H9 (cell line): ENCODE data around the gene PA2G4. TPM values are rescaled to one million over a fixed set of nuclear protein-coding genes. Genes with fewer than 3 reads are reported as not detected.

ENCODE experiments used
- DNase-seq: peaks from one replicate; pipeline ENCODE4 v3.0.0-alpha.2; 2017
- H2AFZ ChIP-seq: one replicate; pipeline ENCODE4 v1.6.1; 2013; ENCODE audit warnings: mild to moderate bottlenecking, low read length, control low read depth, moderate library complexity
- H2AK5ac ChIP-seq: 2 replicates; pipeline ENCODE4 v1.6.1; 2013; ENCODE audit warnings: low read length, control low read depth, mixed read lengths; ENCODE audit not compliant: insufficient read length
- H2BK120ac ChIP-seq: one replicate; pipeline ENCODE4 v1.6.1; 2013; ENCODE audit warnings: low read depth, mild to moderate bottlenecking, low read length, control low read depth, inconsistent platforms; ENCODE audit not compliant: poor library complexity, severe bottlenecking
- H2BK12ac ChIP-seq: 2 replicates; pipeline ENCODE4 v1.6.1; 2013; ENCODE audit warnings: low read length, control low read depth, mixed read lengths, low read depth; ENCODE audit not compliant: insufficient read length
- H2BK15ac ChIP-seq: 2 replicates; pipeline ENCODE4 v1.6.1; 2013; ENCODE audit warnings: low read depth, low read length, control low read depth
- H2BK20ac ChIP-seq: one replicate; pipeline ENCODE4 v1.6.1; 2013; ENCODE audit warnings: low read depth, mild to moderate bottlenecking, low read length, control low read depth, inconsistent platforms; ENCODE audit not compliant: poor library complexity, severe bottlenecking
- H2BK5ac ChIP-seq: 2 replicates; pipeline ENCODE4 v1.6.1; 2013; ENCODE audit warnings: low read length, control low read depth, mixed read lengths; ENCODE audit not compliant: insufficient read length
- H3K14ac ChIP-seq: 2 replicates; pipeline ENCODE4 v1.6.1; 2013; ENCODE audit warnings: low read length, control low read depth; ENCODE audit not compliant: insufficient read depth
- H3K18ac ChIP-seq: 2 replicates; pipeline ENCODE4 v1.6.1; 2013; ENCODE audit warnings: low read depth, mild to moderate bottlenecking, mixed read lengths, low read length, control low read depth; ENCODE audit not compliant: insufficient read length
- H3K23ac ChIP-seq: 2 replicates; pipeline ENCODE4 v1.6.1; 2013; ENCODE audit warnings: low read length, control low read depth, mixed read lengths, low read depth; ENCODE audit not compliant: insufficient read length
- H3K23me2 ChIP-seq: 2 replicates; pipeline ENCODE4 v1.6.1; 2013; ENCODE audit warnings: low read depth, mild to moderate bottlenecking, mixed read lengths, low read length, control low read depth; ENCODE audit not compliant: insufficient read length, poor library complexity, severe bottlenecking
- H3K27ac ChIP-seq: 2 replicates; pipeline ENCODE4 v1.5.1; 2013; ENCODE audit warnings: low read length, control low read depth, mixed read lengths, low read depth; ENCODE audit not compliant: insufficient read length
- H3K27me3 ChIP-seq: 2 replicates; pipeline ENCODE4 v1.6.1; 2013; ENCODE audit warnings: low read length, control low read depth, inconsistent platforms; ENCODE audit not compliant: insufficient read depth
- H3K4ac ChIP-seq: 2 replicates; pipeline ENCODE4 v1.6.1; 2013; ENCODE audit warnings: low read depth, mild to moderate bottlenecking, control low read depth, inconsistent platforms, low read length, moderate library complexity
- H3K4me1 ChIP-seq: 2 replicates; pipeline ENCODE4 v1.6.1; 2013; ENCODE audit warnings: low read length, control low read depth, inconsistent platforms; ENCODE audit not compliant: insufficient read depth
- H3K4me2 ChIP-seq: 2 replicates; pipeline ENCODE4 v1.6.1; 2013; ENCODE audit warnings: low read length, control low read depth, mixed read lengths; ENCODE audit not compliant: insufficient read length, insufficient read depth
- H3K56ac ChIP-seq: 2 replicates; pipeline ENCODE4 v1.6.1; 2013; ENCODE audit warnings: low read depth, mild to moderate bottlenecking, mixed read lengths, low read length, control low read depth; ENCODE audit not compliant: insufficient read length
- H3K79me1 ChIP-seq: 2 replicates; pipeline ENCODE4 v1.6.1; 2013; ENCODE audit warnings: low read depth, mild to moderate bottlenecking, moderate library complexity, low read length, control low read depth, inconsistent platforms; ENCODE audit not compliant: insufficient read depth, poor library complexity, severe bottlenecking
- H3K79me2 ChIP-seq: 2 replicates; pipeline ENCODE4 v1.6.1; 2013; ENCODE audit warnings: low read length, control low read depth, inconsistent platforms; ENCODE audit not compliant: insufficient read depth
- H3K9ac ChIP-seq: 2 replicates; pipeline ENCODE4 v1.6.1; 2013; ENCODE audit warnings: low read length, control low read depth, mixed read lengths; ENCODE audit not compliant: insufficient read length; ENCODE audit errors: extremely low read depth
- H3K9me3 ChIP-seq: one replicate; pipeline ENCODE4 v1.6.1; 2013; ENCODE audit warnings: low read depth, low read length, inconsistent platforms; ENCODE audit not compliant: control insufficient read depth
- H3T11ph ChIP-seq: one replicate; pipeline ENCODE4 v1.6.1; 2013; ENCODE audit warnings: mild to moderate bottlenecking, low read length, control low read depth, inconsistent platforms
- H4K20me1 ChIP-seq: one replicate; pipeline ENCODE4 v1.6.1; 2013; ENCODE audit not compliant: control insufficient read depth, insufficient read length, insufficient read depth
- H4K5ac ChIP-seq: 2 replicates; pipeline ENCODE4 v1.6.1; 2013; ENCODE audit warnings: low read depth, mild to moderate bottlenecking, mixed read lengths, low read length, control low read depth; ENCODE audit not compliant: insufficient read length
- H4K8ac ChIP-seq: replicated peaks from 2 replicates; pipeline ENCODE4 v1.6.1; 2013; ENCODE audit warnings: low read length, control low read depth, mixed read lengths, low read depth; ENCODE audit not compliant: insufficient read length
- H4K91ac ChIP-seq: 2 replicates; pipeline ENCODE4 v1.6.1; 2013; ENCODE audit warnings: low read depth, mild to moderate bottlenecking, moderate library complexity, mixed read lengths, low read length, control low read depth; ENCODE audit not compliant: insufficient read length
- H3K27ac Mint-ChIP-seq, 3 experiments: 2 replicates in 2 of 3; 3 replicates in 1 of 3; pipeline ENCODE4 v1.8.0; 2020 to 2021; ENCODE audit warnings: mixed read lengths in 3 of 3, mild to moderate bottlenecking in 1 of 3, moderate library complexity in 1 of 3
- H3K27me3 Mint-ChIP-seq: 2 replicates; pipeline ENCODE4 v1.8.0; 2021; ENCODE audit warnings: low read depth, mild to moderate bottlenecking, moderate library complexity, mixed read lengths
- H3K36me3 Mint-ChIP-seq, 3 experiments: 2 replicates in 2 of 3; 3 replicates in 1 of 3; pipeline ENCODE4 v1.8.0; 2020 to 2021; ENCODE audit warnings: low read depth in 3 of 3, mixed read lengths in 3 of 3; ENCODE audit not compliant: insufficient read depth in 1 of 3
- H3K4me1 Mint-ChIP-seq, 2 experiments: 2 replicates each; pipeline ENCODE4 v1.8.0; 2020; ENCODE audit warnings: mixed read lengths in 2 of 2
- H3K4me3 Mint-ChIP-seq, 2 experiments: 2 replicates in 1 of 2; 3 replicates in 1 of 2; pipeline ENCODE4 v1.8.0; 2020 to 2021; ENCODE audit warnings: mild to moderate bottlenecking in 2 of 2, mixed read lengths in 2 of 2, moderate library complexity in 1 of 2
- H3K9me3 Mint-ChIP-seq, 2 experiments: 2 replicates in 1 of 2; 3 replicates in 1 of 2; pipeline ENCODE4 v1.8.0; 2020; ENCODE audit warnings: mild to moderate bottlenecking in 2 of 2, mixed read lengths in 2 of 2, moderate library complexity in 1 of 2
- CTCF ChIP-seq: fragments of 200-600 bp; sonication (generic); conservative IDR thresholded peaks from 3 replicates; pipeline ENCODE4 v1.8.0; 2021; ENCODE audit warnings: antibody characterized with exemption, mild to moderate bottlenecking
- total RNA-seq: library from RNA; stranded (reverse); gene quantifications from 2 replicates; pipeline ENCODE4 v1.2.1, GENCODE V29; 2021

The PA2G4 gene
- total RNA-seq, 1 experiment from 2014 or later: 248 TPM

- no peak for TF ChIP-seq CTCF
- Histone ChIP-seq H2BK12ac (no peak overlapping the region), H3K9me3 (no peaks in the 10 kb centered on the region), H4K91ac (no peak overlapping the region), H3T11ph (no peak overlapping the region), H3K4ac (no peak overlapping the region), H3K27me3 (no peaks in the 10 kb centered on the region), H3K14ac (no peak overlapping the region), H4K20me1 (no peaks in the 10 kb centered on the region), H2BK20ac (no peak overlapping the region), H2AFZ (no peak overlapping the region), H2AK5ac (no peak overlapping the region), H3K23ac (no peak overlapping the region), H3K79me2 (no peaks in the 10 kb centered on the region), H3K27ac (no peak overlapping the region), H3K18ac (no peak overlapping the region), H3K79me1 (no peaks in the 10 kb centered on the region), H3K4me2 (no peak overlapping the region), H4K8ac (no peak overlapping the region), H2BK5ac (no peak overlapping the region), H2BK120ac (no peak overlapping the region), H3K9ac (no peak overlapping the region), H4K5ac (no peak overlapping the region), H3K56ac (no peak overlapping the region), H3K23me2 (no peaks in the 10 kb centered on the region), H2BK15ac (no peak overlapping the region), H3K4me1 (no peaks in the 10 kb centered on the region)
- no peaks in the 10 kb centered on the region for H3K27me3 Mint-ChIP-seq
- no peaks in the 10 kb centered on the region for H3K4me1 Mint-ChIP-seq
- H3K27ac Mint-ChIP-seq: no peak overlapping the region; a peak in 1 of 7 replicates
- no peaks in the 10 kb centered on the region for H3K9me3 Mint-ChIP-seq
- no peaks in the 10 kb centered on the region; a peak in 1 of 7 replicates for H3K36me3 Mint-ChIP-seq
- H3K4me3 Mint-ChIP-seq: no peak overlapping the region
- DNase-seq: no peak
These were observed 41.4 kb upstream of the PA2G4 start for GRCh38 chr12:56062996-56063395.
